GM23248 (cell line): ENCODE results near the gene FMO5.

Experiments used
- EZH2 ChIP-seq: fragments of 200-600 bp; sonication (generic); IDR thresholded peaks from 2 replicates; pipeline ENCODE4 v1.6.1; 2018; ENCODE audit warnings: antibody characterized with exemption, mild to moderate bottlenecking; ENCODE audit not compliant: insufficient read depth, poor library complexity, severe bottlenecking
- EZH2phosphoT487 ChIP-seq: fragments of 200-600 bp; sonication (generic); IDR thresholded peaks from 2 replicates; pipeline ENCODE4 v1.6.1; 2018; ENCODE audit warnings: antibody characterized with exemption, moderate library complexity, mild to moderate bottlenecking, low read depth; ENCODE audit not compliant: insufficient read depth

- TF ChIP-seq EZH2, result no peak
- TF ChIP-seq EZH2phosphoT487, result no peak
Observed at GRCh38 chr1:147266381-147266780, 41.2 kb upstream of the FMO5 start.
